Activated CD4-positive, CD25-positive, alpha-beta regulatory T cell (primary cell): ENCODE data around the gene DYNLT1.
"Not testable (repeated sequence)": the region's sequence is repeated elsewhere in the genome, so short reads cannot be mapped to it uniquely, and the experiment has no call there.

Source experiments
- DNase-seq, 4 experiments: peaks; one replicate each; lab custom pipeline; 2025; lab: John Stamatoyannopoulos, UW

Gene DYNLT1

GRCh38 chr6:158644231-158645063, at the start of gene DYNLT1:
Gene DYNLT1, minus strand, starts transcription at chr6:158644743. Its CDS starts 35 bp downstream, at chr6:158644708.
- DNase-seq = peak; percentile 67 to 85 (median 78)

- DNase-seq = no peak
These were observed 44.3 kb upstream of the DYNLT1 start for GRCh38 chr6:158688860-158689259.

- no peak for DNase-seq
These were observed 43.0 kb upstream of the DYNLT1 start for GRCh38 chr6:158687506-158687905.

DNA sequence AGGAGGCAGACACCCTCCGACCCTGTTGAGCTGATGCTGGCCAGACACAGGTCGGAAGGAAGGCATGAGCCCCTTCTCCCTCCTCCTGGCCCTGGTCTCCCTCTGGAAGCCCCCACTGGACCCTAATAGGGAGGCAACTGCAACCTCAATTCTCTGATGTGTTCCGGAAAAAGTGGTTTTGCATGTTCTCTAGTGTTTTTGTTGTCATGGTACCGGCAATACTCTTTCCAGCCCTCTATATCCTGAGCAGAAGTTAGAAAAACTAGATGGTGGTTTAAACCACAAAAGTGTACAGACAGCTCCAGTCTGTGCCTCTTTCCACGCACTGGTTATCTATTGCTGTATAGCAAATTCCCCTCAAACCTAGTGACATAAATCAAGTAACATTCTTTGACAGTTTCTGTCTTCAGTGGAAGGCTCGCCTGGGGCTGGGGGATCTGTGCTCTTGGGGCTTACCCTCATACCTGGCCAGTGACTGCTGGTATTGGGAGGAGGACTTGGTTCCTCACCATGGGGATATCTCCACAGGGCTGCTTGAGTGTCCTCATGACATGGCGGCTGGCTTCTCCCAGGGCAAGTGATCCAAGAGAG, 42.3 kb upstream of the DYNLT1 start:
- DNase-seq = no peak

DNA sequence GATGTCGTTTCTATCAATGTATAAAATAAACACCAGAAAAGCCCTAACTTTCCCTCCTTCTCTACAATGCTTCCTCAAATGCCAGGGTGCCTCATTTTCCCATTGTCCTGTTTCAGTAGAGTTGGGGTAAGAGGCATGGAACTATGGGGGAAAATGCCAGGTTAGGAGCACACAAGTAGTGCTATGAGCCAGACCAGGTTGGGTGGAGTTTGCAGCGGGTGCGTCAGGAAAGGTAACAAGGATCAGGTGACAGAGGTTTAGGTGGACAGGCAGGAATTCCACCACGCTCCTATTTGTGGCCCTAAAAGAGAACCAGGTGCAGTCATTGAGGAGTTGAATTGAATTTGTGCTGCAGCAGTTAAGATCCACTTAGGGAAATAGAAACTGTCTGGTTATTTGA, 41.8 kb upstream of the DYNLT1 start:
- no peak for DNase-seq

DNA sequence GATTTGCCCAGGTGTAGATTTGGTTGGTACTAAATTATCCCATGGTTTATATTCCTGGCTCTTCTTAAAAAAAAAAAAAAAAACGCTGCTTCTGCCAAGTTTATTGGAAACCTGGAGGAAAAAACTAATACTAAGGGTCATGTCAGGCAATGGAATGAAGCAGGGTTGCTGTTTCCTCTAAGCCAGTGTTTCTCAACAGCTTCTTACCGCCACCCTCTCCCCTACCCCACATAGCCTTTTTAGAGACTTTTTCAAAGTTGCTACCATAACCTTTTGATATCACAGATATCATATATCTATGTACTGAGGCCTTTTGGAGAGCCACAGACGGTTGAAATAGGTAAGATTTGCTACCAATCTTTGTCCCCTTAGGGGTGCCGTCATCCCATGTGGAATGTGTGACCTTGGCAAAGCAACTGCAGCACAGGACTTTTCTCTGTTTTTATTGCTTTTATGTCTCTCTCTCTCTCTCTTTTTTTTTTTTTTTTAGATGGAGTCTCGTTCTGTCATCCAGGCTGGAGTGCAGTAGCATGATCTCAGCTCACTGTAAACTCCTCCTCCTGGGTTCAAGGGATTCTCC, 40.3 kb upstream of the DYNLT1 start:
- no peak for DNase-seq

GRCh38 chr6:158684311-158684710, 39.8 kb upstream of the DYNLT1 start:
- DNase-seq = no peak

GRCh38 chr6:158680481-158680880, 35.9 kb upstream of the DYNLT1 start:
- DNase-seq = no peak

DNA sequence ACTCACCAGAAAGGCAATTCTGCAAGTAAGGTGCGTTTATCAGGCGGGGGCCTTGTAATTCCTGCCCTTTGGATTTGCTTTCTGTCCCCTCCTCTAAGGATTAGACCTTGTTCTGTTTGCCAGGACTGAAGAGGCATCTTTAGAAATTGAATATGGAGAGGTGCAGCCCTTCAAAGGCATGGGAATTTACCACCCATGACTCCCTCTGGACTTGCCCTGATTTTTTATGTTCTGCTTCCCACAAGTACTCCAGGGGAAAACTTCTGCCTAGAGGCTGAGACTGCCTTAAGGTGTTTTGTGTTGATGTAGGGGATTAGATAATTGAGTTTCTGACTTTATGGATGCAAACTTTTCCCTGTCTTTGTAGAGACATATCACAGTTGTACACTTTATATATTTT, 35.5 kb upstream of the DYNLT1 start:
- no peak for DNase-seq

DNA sequence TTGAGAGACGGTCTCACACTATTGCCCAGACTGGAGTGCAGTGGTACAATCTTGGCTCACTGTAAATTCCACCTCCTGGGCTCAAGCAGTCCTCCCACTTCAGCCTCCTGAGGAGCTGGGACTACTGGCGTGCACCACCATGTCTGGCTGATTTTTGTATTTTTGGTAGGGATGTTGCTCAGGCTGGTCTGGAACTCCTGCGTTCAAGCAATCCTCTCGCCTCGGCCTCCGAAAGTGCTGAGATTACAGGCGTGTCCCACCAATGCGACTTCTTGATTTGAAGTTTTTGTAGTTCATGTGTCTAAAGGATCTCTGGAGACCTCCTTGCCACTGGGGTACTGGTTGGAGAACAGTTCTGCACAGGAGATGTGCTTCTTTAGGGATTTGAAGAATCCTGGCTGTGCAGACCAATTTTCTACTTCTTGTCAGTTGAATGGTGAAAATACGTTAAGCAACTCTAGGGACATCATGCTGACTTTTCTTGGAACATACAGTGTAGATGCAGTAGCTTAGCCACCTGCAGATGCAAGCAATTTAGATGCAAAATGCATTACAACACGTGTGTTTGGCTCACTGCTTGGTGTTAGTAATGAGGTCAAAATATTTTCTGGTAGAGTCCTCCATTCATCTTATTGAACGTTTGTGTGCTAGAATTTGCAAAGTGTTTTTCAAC, 33.5 kb upstream of the DYNLT1 start:
- DNase-seq = no peak

GRCh38 chr6:158677094-158677493, 32.6 kb upstream of the DYNLT1 start:
- DNase-seq = not testable (repeated sequence)

GRCh38 chr6:158674342-158675131, 30.0 kb upstream of the DYNLT1 start:
- no peak for DNase-seq

DNA sequence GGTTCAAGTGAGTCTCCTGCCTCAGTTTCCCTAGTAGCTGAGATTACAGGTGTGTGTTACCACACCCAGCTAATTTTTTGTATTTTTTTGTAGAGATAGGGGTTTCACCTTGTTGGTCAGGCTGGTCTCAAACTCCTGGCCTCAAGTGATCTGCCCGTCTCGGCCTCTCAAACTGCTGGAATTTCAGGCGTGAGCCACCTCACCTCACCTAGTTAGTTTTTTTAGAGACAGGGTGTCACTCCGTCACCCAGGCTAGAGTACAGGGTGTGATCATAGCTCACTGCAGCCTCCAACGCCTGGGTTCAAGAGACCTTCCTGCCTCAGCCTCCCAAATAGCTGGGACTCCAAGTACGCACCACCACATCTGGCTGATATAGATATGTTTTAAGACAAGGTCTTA, 28.2 kb upstream of the DYNLT1 start:
- no peak for DNase-seq

DNA sequence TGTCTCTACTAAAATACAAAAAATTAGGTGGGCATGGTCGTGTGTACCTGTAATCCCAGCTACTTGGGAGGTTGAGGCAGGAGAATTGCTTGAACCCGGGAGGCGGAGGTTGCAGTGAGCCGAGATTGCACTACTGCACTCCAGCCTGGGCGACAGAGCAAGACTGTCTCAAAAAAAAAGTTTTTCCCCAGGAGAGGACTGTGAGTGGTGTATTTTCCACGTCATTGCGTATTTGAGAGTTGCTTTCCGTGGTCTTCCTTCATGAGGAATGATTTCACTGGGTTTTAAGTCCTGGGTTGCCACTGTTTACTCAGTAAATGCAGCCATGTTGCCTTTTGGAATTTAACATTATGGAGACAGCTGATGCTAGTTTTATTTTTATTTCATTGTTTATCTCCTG, 27.6 kb upstream of the DYNLT1 start:
- DNase-seq = not testable (repeated sequence)

DNA sequence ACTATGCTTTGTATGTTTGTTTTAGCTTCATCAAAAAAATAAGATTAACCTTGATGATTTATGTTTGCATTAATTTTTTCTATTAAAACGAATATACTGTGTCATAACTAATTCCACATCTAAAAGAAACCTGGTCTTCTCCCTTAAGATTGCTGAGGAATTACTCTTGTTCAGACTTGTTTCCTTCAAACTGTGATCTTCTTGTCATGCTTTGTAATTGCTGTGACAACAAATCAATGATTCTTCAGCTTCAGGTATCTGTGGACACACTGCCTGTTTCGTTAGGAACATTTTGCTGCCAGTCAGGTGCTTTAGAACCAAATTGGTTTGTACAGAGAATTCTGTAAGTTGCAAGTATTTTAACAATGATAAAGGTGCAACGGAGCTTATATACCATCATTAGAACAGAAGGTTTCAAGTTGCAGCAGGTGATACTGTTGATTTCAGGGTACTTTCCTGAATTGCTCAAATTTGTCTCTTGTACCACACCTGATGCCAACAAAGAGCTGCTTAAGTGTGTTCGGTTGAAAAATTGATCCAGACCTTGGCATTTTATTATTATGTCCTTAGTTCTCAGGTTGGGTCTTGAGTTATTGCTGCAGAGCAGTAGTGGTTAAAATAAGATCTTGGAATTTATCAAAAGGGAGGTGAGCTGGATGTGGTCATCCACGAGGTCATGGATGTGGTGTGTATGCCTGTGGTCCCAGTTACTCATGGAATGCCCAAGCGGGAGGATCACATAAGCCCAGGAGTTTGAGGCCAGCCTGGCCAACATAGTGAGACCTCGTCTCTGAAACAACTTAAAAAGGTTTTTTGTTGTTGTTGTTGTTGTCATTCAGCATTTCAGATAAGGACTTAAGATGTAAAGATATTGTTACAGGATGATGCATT, 24.8 kb upstream of the DYNLT1 start:
- DNase-seq = no peak

DNA sequence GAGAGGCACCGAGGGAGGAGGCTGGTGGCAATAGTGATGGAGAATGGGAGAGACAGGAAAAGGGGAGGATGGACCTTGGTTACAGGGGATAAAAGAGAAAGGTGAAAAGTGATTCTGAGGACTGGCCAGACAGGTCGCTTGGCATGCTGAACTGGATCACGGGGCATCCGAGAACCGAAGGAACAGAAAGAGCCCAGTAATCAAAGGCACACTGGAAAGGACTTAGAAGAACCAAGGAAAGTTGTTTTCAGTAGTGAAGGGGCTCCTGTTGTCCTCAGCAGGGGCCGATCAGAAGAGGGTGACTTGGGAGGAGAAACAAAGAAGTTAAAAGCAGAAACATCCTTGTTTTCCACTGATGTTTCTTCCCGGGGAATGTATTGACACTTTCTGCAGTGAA, 24.2 kb upstream of the DYNLT1 start:
- no peak for DNase-seq

- DNase-seq = no peak
These were observed 22.9 kb upstream of the DYNLT1 start for GRCh38 chr6:158667360-158667981.

- no peak for DNase-seq
These were observed 22.3 kb upstream of the DYNLT1 start for GRCh38 chr6:158666628-158667359.

- DNase-seq = no peak
These were observed 20.8 kb upstream of the DYNLT1 start for GRCh38 chr6:158665332-158665731.
